Measurements from ENCODE around the gene EPO. TPM values are rescaled to one million over a fixed set of nuclear protein-coding genes. Genes with fewer than 3 reads are reported as not detected.
A peak's percentile ranks its signal among the peaks of the same experiment; 100 is the strongest.

The EPO gene
- total RNA-seq, 2 donors from 2014 or later: not detected

GRCh38 chr7:100681491-100682227, 38.6 kb upstream of the EPO start:
- intact Hi-C loops (cut with DNase I, micrococcal nuclease): loop anchor here in 1 of 2 donors (10.0 kb wide), 1 partner anchor 97 kb away; the partner anchor contains the start of genes FBXO24 and LRCH4
- ATAC-seq: no peak
- DNase-seq: no peak

GRCh38 chr7:100682228-100682741, 38.0 kb upstream of the EPO start:
- no peak for DNase-seq

GRCh38 chr7:100682991-100683658, 37.1 kb upstream of the EPO start:
- no peak for DNase-seq
- intact Hi-C loops (cut with DNase I, micrococcal nuclease): loop anchor here in 1 of 2 donors (10.0 kb wide), 1 partner anchor 98 kb away; the partner anchor contains the start of genes FBXO24 and LRCH4
- ATAC-seq: no peak

More at GRCh38 chr7:100682228-100682741, 38.0 kb upstream of the EPO start:
- intact Hi-C loops (cut with DNase I, micrococcal nuclease): loop anchor here in 1 of 2 donors (10.0 kb wide), 1 partner anchor 97 kb away; the partner anchor contains the start of genes FBXO24 and LRCH4
- no peak for ATAC-seq

GRCh38 chr7:100683659-100684533, 36.4 kb upstream of the EPO start:
- intact Hi-C loops (cut with DNase I, micrococcal nuclease): loop anchor here in 1 of 2 donors (10.0 kb wide), 1 partner anchor 99 kb away; the partner anchor contains the start of genes FBXO24 and LRCH4
- no peak for ATAC-seq

GRCh38 chr7:100684534-100685042, 35.7 kb upstream of the EPO start:
- ATAC-seq (no peak), DNase-seq (no peak)
- intact Hi-C loops (cut with DNase I, micrococcal nuclease): loop anchor here in 1 of 2 donors (10.0 kb wide), 1 partner anchor 100 kb away; the partner anchor contains the start of genes FBXO24 and LRCH4

More at GRCh38 chr7:100683659-100684533, 36.4 kb upstream of the EPO start:
- DNase-seq: no peak

GRCh38 chr7:100685049-100685605, 35.1 kb upstream of the EPO start:
- DNase-seq: no peak
- intact Hi-C loops (cut with DNase I, micrococcal nuclease): loop anchor here in 1 of 2 donors (10.0 kb wide), 1 partner anchor 100 kb away; the partner anchor contains the start of genes FBXO24 and LRCH4
- no peak for ATAC-seq

- ATAC-seq (no peak), DNase-seq (no peak)
- intact Hi-C loops (cut with DNase I, micrococcal nuclease): loop anchor here in 1 of 2 donors (10.0 kb wide), 1 partner anchor 101 kb away; the partner anchor contains the start of genes FBXO24 and LRCH4
Observed at GRCh38 chr7:100685631-100686145, 34.6 kb upstream of the EPO start.

- intact Hi-C loops (cut with DNase I, micrococcal nuclease): loop anchor here in 1 of 2 donors (10.0 kb wide), 1 partner anchor 102 kb away; the partner anchor contains the start of genes FBXO24 and LRCH4
Observed at GRCh38 chr7:100686201-100686821, 34.0 kb upstream of the EPO start.

GRCh38 chr7:100686822-100687211, 33.5 kb upstream of the EPO start:
- intact Hi-C loops (cut with DNase I, micrococcal nuclease): loop anchor here in 1 of 2 donors (10.0 kb wide), 1 partner anchor 102 kb away; the partner anchor contains the start of genes FBXO24 and LRCH4
- no peak for ATAC-seq

More at GRCh38 chr7:100686201-100686821, 34.0 kb upstream of the EPO start:
- DNase-seq: no peak
- ATAC-seq: no peak

GRCh38 chr7:100687261-100687660, 33.0 kb upstream of the EPO start:
- no peak for DNase-seq
- ATAC-seq: no peak
- intact Hi-C loops (cut with DNase I, micrococcal nuclease): loop anchor here in 1 of 2 donors (10.0 kb wide), 1 partner anchor 102 kb away; the partner anchor contains the start of genes FBXO24 and LRCH4

More at GRCh38 chr7:100686822-100687211, 33.5 kb upstream of the EPO start:
- no peak for DNase-seq

GRCh38 chr7:100687751-100688300, 32.4 kb upstream of the EPO start:
- ATAC-seq (no peak), DNase-seq (no peak)
- intact Hi-C loops (cut with DNase I, micrococcal nuclease): loop anchor here in 1 of 2 donors (10.0 kb wide), 1 partner anchor 103 kb away; the partner anchor contains the start of genes FBXO24 and LRCH4

GRCh38 chr7:100688326-100688860, 31.9 kb upstream of the EPO start:
- ATAC-seq (no peak), DNase-seq (no peak)
- intact Hi-C loops (cut with DNase I, micrococcal nuclease): loop anchor here in 1 of 2 donors (10.0 kb wide), 1 partner anchor 104 kb away; the partner anchor contains the start of genes FBXO24 and LRCH4

- DNase-seq (no peak), ATAC-seq (no peak)
- intact Hi-C loops (cut with DNase I, micrococcal nuclease): loop anchor here in 1 of 2 donors (10.0 kb wide), 1 partner anchor 105 kb away; the partner anchor contains the start of genes FBXO24 and LRCH4
Observed at GRCh38 chr7:100689230-100690135, 30.8 kb upstream of the EPO start.

- intact Hi-C loops (cut with DNase I, micrococcal nuclease): no loop called here
- peak; percentile 65 to 82 for DNase-seq
- ATAC-seq: peak; percentile 77
Observed at GRCh38 chr7:100691676-100692577, 28.3 kb upstream of the EPO start.

Measured in left colon (tissue), 2 donors.